ENCODE results near the gene SLC25A43.
"Not testable (repeated sequence)": the region's sequence is repeated elsewhere in the genome, so short reads cannot be mapped to it uniquely, and the experiment has no call there.

DNA sequence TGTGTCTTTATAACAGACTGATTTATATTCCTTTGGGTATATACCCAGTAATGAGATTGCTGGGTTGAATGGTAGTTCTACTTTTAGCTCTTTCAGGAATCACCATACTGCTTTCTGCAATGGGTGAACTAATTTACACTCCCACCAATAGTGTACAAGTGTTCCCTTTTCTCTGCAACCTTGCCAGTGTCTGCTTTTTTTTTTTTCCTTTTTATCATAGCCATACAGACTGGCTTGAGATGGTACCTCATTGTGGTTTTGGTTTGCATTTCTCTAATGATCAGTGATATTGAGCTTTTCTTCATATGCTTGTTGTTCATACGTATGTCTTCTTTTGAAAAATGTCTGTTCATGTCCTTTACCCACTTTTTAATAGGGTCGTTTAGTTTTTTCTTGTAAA is 27.3 kb upstream of the SLC25A43 start:
- TF ChIP-seq, protein P1, sequence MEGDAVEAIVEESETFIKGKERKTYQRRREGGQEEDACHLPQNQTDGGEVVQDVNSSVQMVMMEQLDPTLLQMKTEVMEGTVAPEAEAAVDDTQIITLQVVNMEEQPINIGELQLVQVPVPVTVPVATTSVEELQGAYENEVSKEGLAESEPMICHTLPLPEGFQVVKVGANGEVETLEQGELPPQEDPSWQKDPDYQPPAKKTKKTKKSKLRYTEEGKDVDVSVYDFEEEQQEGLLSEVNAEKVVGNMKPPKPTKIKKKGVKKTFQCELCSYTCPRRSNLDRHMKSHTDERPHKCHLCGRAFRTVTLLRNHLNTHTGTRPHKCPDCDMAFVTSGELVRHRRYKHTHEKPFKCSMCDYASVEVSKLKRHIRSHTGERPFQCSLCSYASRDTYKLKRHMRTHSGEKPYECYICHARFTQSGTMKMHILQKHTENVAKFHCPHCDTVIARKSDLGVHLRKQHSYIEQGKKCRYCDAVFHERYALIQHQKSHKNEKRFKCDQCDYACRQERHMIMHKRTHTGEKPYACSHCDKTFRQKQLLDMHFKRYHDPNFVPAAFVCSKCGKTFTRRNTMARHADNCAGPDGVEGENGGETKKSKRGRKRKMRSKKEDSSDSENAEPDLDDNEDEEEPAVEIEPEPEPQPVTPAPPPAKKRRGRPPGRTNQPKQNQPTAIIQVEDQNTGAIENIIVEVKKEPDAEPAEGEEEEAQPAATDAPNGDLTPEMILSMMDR (conservative IDR thresholded peaks at IDR 0.05; ENCODE audit: low read depth, low read length), result not testable (repeated sequence)
- TF ChIP-seq EZH2 (IDR thresholded peaks at IDR 0.05; ENCODE audit: low read length, unreplicated experiment); EZH2phosphoT487 (IDR thresholded peaks at IDR 0.05; ENCODE audit: borderline replicate concordance, low read length): not testable (repeated sequence)

All from PC-3 (cell line).